Esophagus muscularis mucosa (tissue), 2 donors: ENCODE measurements around the gene FFAR3.

Experiments used
- EP300 ChIP-seq: sonication (generic); formaldehyde crosslinking; IDR thresholded peaks from one replicate; pipeline ENCODE4 v1.6.1; 2017; ENCODE audit warnings: antibody characterized with exemption
- POLR2A ChIP-seq: fragments of 450-650 bp; IDR thresholded peaks from one replicate; pipeline ENCODE4 v1.6.1; 2017; ENCODE audit warnings: antibody characterized with exemption, moderate library complexity, mild to moderate bottlenecking, low read depth

DNA sequence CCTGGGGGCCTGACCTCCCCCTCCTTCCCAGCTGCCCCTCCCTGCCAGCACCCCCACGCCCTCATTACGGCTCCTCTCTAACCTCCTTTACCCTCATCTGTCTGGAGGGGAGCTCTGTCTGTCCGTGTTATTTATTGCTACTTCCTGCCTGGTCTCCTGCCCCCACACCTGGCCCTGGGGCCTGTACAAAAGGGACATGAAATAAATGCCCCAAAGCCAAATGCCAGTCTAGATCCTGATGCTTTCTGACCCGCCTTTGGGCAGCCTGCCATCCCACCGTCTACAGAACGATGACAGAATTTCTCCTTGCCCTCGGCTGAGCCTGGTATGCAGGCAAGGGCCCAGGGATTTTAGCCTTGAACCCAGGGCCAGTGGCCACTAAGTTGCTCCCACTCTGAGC lies 44.7 kb upstream of the FFAR3 start:
- no peak for TF ChIP-seq EP300
- TF ChIP-seq POLR2A = no peak
